Measurements from ENCODE around the gene MARVELD2. TPM values are rescaled to one million over a fixed set of nuclear protein-coding genes. Genes with fewer than 3 reads are reported as not detected.
"Not testable (repeated sequence)": the region's sequence is repeated elsewhere in the genome, so short reads cannot be mapped to it uniquely, and the experiment has no call there.

MARVELD2 gene
- total and polyA plus RNA-seq, 4 donors = 5.6 to 39.6 (median 15.9) TPM

DNA sequence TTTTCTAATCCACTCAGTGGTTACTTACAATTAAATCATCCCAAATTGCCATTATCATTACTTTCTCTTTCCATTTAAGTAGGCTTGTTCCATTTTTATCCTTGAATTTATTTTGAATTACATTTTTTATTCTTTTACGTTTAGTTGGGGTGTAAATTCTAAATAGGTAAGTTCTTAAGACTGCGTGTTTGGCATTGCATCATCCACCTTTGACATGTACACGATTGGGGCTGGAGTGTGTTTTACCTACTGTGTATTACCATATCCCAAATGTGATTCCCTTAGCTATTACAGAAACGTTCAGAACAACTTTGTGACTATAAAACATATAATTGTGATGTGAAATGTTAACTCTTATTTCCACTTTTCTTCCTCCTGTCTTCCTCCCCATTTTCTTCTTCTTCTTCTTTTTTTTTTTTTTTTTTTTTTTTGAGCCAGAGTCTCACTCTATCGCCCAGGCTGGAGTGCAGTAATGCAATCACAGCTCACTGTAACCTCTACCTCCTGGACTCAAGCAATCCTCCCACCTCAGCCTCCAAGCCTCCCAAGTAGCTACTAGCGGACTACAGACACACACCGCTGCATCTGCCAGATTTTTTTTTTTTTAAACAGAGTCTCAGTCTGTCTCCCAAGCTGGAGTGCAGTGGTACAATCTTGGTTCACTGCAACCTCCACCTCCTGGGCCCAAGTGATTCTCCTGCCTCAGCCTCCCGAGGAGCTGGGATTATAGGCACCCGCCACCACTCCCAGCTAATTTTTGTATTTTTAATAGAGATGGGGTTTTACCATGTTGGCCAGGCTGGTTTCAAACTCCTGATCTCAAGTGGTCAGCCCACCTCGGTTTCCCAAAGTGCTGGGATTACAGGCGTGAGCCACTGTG, 16.7 kb downstream of the MARVELD2 start:
- TF ChIP-seq CTCF (IDR thresholded peaks at IDR 0.05; ENCODE audit: control extremely low read depth, extremely low read depth) = no peak
- Histone ChIP-seq H3K36me3 (ENCODE audit: control insufficient read depth in 4 of 4, insufficient read depth in 4 of 4, low read length in 4 of 4) (peaks cover 0 to 10% (median 0%) of the 10 kb centered on the region in 4 donors), H3K27ac (ENCODE audit: low read depth in 1 of 2, low read length in 1 of 2) (no peak overlapping the region), H3K27me3 (ENCODE audit: control insufficient read depth in 3 of 3, insufficient read depth in 3 of 3, low read length in 2 of 3) (no peaks in the 10 kb centered on the region), H3K4me1 (ENCODE audit: control insufficient read depth in 5 of 5, insufficient read depth in 5 of 5, low read length in 5 of 5) (no peaks in the 10 kb centered on the region), H3K9ac (ENCODE audit: insufficient read depth in 1 of 2, low read length in 2 of 2) (no peak overlapping the region), H3K4me3 (no peak overlapping the region), H3K9me3 (ENCODE audit: control insufficient read depth in 4 of 4, insufficient read depth in 3 of 4, low read length in 3 of 4) (no peaks in the 10 kb centered on the region)
- DNase-seq (no peak), ATAC-seq (ENCODE audit: insufficient read depth, low FRiP score) (no peak)
- 86 to 90% methylated on average over 11 of the region's 11 CpGs for WGBS, 2 donors

GRCh38 chr5:69432412-69433206, 17.7 kb downstream of the MARVELD2 start:
- no peaks in the 10 kb centered on the region for H3K27me3 ChIP-seq (ENCODE audit: control insufficient read depth in 3 of 3, insufficient read depth in 3 of 3, low read length in 2 of 3)
- peaks cover 0 to 12% (median 0%) of the 10 kb centered on the region in 4 donors for H3K36me3 ChIP-seq (ENCODE audit: control insufficient read depth in 4 of 4, insufficient read depth in 4 of 4, low read length in 4 of 4)
- no peak for TF ChIP-seq CTCF (IDR thresholded peaks at IDR 0.05; ENCODE audit: control extremely low read depth, extremely low read depth)
- no peak overlapping the region for H3K9ac ChIP-seq (ENCODE audit: insufficient read depth in 1 of 2, low read length in 2 of 2)
- no peak overlapping the region for H3K4me3 ChIP-seq
- H3K4me1 ChIP-seq (ENCODE audit: control insufficient read depth in 5 of 5, insufficient read depth in 5 of 5, low read length in 5 of 5) = no peaks in the 10 kb centered on the region
- 81 to 89% methylated on average over 8 of the region's 8 CpGs for WGBS, 2 donors
- no peak overlapping the region for H3K27ac ChIP-seq (ENCODE audit: low read depth in 1 of 2, low read length in 1 of 2)
- ATAC-seq (ENCODE audit: insufficient read depth, low FRiP score) = no peak
- no peak for DNase-seq
- no peaks in the 10 kb centered on the region for H3K9me3 ChIP-seq (ENCODE audit: control insufficient read depth in 4 of 4, insufficient read depth in 3 of 4, low read length in 3 of 4)

DNA sequence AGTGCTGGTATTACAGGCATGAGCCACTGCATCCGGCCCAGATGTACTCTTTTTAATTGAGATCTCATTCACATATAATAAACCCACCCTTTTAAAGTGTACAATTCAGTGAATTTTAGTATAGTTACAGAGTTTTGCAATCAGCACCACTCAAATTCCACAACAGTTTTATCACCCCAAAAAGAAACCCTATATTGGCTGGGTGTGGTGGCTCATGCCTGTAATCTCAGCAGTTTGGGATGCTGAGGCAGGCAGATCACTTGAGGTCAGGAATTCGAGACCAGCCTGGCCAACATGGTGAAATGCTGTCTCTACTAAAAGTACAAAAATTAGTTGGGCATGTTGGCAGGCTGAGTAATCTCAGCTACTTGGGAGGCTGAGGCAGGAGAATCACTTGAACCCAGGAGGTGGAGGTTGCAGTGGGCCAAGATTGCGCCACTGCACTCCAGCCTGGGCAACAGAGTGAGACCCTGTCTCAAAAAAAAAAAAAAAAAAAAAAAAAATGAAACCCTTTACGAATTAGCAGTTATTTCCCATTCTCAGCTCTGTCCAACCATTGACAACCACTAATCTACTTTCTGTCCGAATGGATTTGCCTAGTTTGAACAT, 20.5 kb downstream of the MARVELD2 start:
- not testable (repeated sequence) for H3K4me3 ChIP-seq; H3K9me3 ChIP-seq (ENCODE audit: control insufficient read depth in 4 of 4, insufficient read depth in 3 of 4, low read length in 3 of 4); H3K27me3 ChIP-seq (ENCODE audit: control insufficient read depth in 3 of 3, insufficient read depth in 3 of 3, low read length in 2 of 3); DNase-seq; H3K4me1 ChIP-seq (ENCODE audit: control insufficient read depth in 5 of 5, insufficient read depth in 5 of 5, low read length in 5 of 5); H3K9ac ChIP-seq (ENCODE audit: insufficient read depth in 1 of 2, low read length in 2 of 2); H3K27ac ChIP-seq (ENCODE audit: low read depth in 1 of 2, low read length in 1 of 2); ATAC-seq (ENCODE audit: insufficient read depth, low FRiP score)
- peaks cover 0 to 14% (median 0%) of the 10 kb centered on the region in 4 donors for H3K36me3 ChIP-seq (ENCODE audit: control insufficient read depth in 4 of 4, insufficient read depth in 4 of 4, low read length in 4 of 4)
- 92 to 98% methylated on average over 5 of the region's 5 CpGs for WGBS, 2 donors
